Cardiac septum (tissue), 1 donor: ENCODE results near the gene ARHGEF16. TPM values are rescaled to one million over a fixed set of nuclear protein-coding genes. Genes with fewer than 3 reads are reported as not detected.

Experiments
- DNase-seq: peaks from one replicate; pipeline ENCODE4 v3.0.0-alpha.2; 2020; ENCODE audit warnings: low spot score
- intact Hi-C: fragments of 100-400 bp; cut with DNase I; formaldehyde crosslinking; loops from one replicate; pipeline ENCODE4 v1.14.0; 2022
- total RNA-seq: library from RNA; stranded (reverse); fragmentation: NEBNext Ultra II Directional; extraction: Animal tissue kit (Norgen Biotek cat#: 25700); gene quantifications from one replicate; pipeline ENCODE4 v1.2.1, GENCODE V29; 2021
- donor health status: DM: no; HTN: no; CAD: no.

Gene ARHGEF16
- total RNA-seq, 1 donor from 2014 or later = 0.57 TPM

- DNase-seq = no peak
Measured at GRCh38 chr1:3521426-3521825, 67.0 kb downstream of the ARHGEF16 start.

GRCh38 chr1:3522112-3522511 lies 67.6 kb downstream of the ARHGEF16 start:
- no peak for DNase-seq
- intact Hi-C loops = no loop called here

More at GRCh38 chr1:3521426-3521825, 67.0 kb downstream of the ARHGEF16 start:
- intact Hi-C loops = no loop called here

- intact Hi-C loops = no loop called here
Measured at GRCh38 chr1:3522564-3523265, 68.2 kb downstream of the ARHGEF16 start.

GRCh38 chr1:3523980-3524379 lies 69.5 kb downstream of the ARHGEF16 start:
- no peak for DNase-seq
- intact Hi-C loops = no loop called here

More at GRCh38 chr1:3522564-3523265, 68.2 kb downstream of the ARHGEF16 start:
- DNase-seq = no peak

GRCh38 chr1:3524556-3525203 lies 70.2 kb downstream of the ARHGEF16 start:
- no peak for DNase-seq
- intact Hi-C loops = no loop called here

GRCh38 chr1:3525551-3526482 lies 71.4 kb downstream of the ARHGEF16 start:
- intact Hi-C loops = no loop called here
- DNase-seq = no peak

- DNase-seq = no peak
- intact Hi-C loops = no loop called here
Measured at GRCh38 chr1:3527774-3528173, 73.3 kb downstream of the ARHGEF16 start.

- DNase-seq = peak; percentile 85
- intact Hi-C loops = no loop called here
Measured at GRCh38 chr1:3529099-3529729, 74.7 kb downstream of the ARHGEF16 start.

- intact Hi-C loops = no loop called here
Measured at GRCh38 chr1:3530086-3530925, 75.8 kb downstream of the ARHGEF16 start.

More at GRCh38 chr1:3530086-3530925, 75.8 kb downstream of the ARHGEF16 start:
- no peak for DNase-seq

Other genes with a start within 250 kb of the ARHGEF16 start
- gene MEGF6, start 156.8 kb downstream of the ARHGEF16 start, total RNA-seq = 9.3 TPM
- gene TPRG1L, start 170.3 kb downstream of the ARHGEF16 start, total RNA-seq = 44.3 TPM
- 14.3 TPM for gene WRAP73, start 195.4 kb downstream of the ARHGEF16 start, total RNA-seq
- 0.30 TPM for gene TP73, start 197.9 kb downstream of the ARHGEF16 start, total RNA-seq